Skeletal muscle tissue (tissue), 4 donors: ENCODE data around the gene SLC29A3. TPM values are rescaled to one million over a fixed set of nuclear protein-coding genes. Genes with fewer than 3 reads are reported as not detected.

Experiments
- H3K27ac ChIP-seq: one replicate; pipeline ENCODE4 v1.7.0; 2013; ENCODE audit warnings: mild to moderate bottlenecking, low read depth, low read length, inconsistent platforms
- H3K27me3 ChIP-seq, 3 donors: one replicate each; pipeline ENCODE4 v1.7.0; 2013; ENCODE audit warnings: low read length in 3 of 3; ENCODE audit not compliant: control insufficient read depth in 3 of 3, insufficient read depth in 3 of 3
- H3K36me3 ChIP-seq, 3 donors: one replicate each; pipeline ENCODE4 v1.7.0; 2013; ENCODE audit warnings: low read length in 3 of 3; ENCODE audit not compliant: control insufficient read depth in 3 of 3, insufficient read depth in 3 of 3
- H3K4me1 ChIP-seq, 3 donors: one replicate each; pipeline ENCODE4 v1.7.0; 2013; ENCODE audit warnings: low read length in 3 of 3, mild to moderate bottlenecking in 3 of 3; ENCODE audit not compliant: control insufficient read depth in 3 of 3, insufficient read depth in 3 of 3
- H3K4me3 ChIP-seq, 3 donors: one replicate each; pipeline ENCODE4 v1.7.0; 2013; ENCODE audit warnings: low read length in 3 of 3
- H3K9ac ChIP-seq, 3 donors: one replicate each; pipeline ENCODE4 v1.7.0; 2013; ENCODE audit warnings: low read length in 3 of 3, mild to moderate bottlenecking in 3 of 3, moderate library complexity in 2 of 3, low read depth in 1 of 3
- H3K9me3 ChIP-seq, 3 donors: one replicate each; pipeline ENCODE4 v1.7.0; 2013; ENCODE audit warnings: low read length in 3 of 3; ENCODE audit not compliant: control insufficient read depth in 3 of 3
- total RNA-seq: library from RNA; depleted of rRNA; stranded (reverse); fragments of >200 nt; gene quantifications from one replicate; pipeline ENCODE4 v1.2.3, GENCODE V29; 2014
- donor health status: Osteomylitis.

The SLC29A3 gene
- total RNA-seq, 1 donor from 2014 or later: 1.0 TPM

DNA sequence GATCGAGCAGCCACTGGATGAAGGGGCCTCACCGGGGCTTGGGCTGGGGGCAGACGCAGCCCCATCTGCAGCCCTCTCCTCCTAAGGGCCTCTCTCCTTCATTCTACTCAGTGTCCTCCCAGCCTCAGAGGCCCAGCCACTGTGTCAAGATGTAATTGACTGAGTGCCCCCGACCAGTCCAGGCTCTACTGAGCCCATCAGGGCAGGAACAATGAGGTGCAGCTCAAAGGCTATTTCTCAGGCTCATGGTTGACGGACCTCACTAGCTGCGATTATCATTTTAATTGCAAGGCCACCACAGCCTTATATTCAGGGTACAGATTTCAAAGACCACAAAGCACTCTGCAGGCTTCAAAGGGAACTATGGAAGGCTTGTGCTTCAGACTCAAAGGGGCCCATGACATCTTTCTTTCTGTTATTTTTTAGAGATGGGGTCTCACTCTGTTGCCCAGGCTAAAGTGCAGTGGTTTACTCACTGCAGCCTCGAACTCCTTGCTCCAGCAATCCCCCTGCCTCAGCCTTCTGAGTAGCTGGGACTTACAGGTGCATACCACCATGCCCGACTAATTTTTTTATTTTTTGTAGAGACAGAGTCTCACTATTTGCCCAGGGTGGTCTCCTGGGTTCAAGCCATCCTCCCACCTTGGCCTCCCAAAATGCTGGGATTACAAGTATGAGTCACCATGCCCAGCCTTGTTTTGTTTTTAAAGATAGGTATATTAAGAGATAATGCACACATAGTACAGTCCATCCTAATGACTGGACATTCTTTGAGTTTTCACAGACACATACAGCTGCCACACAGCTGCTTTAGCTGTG lies 23.7 kb downstream of the SLC29A3 start:
- Histone ChIP-seq H3K36me3 (peaks cover 0 to 11% (median 4%) of the 10 kb centered on the region in 3 donors), H3K27me3 (no peaks in the 10 kb centered on the region), H3K9me3 (no peaks in the 10 kb centered on the region), H3K4me1 (no peaks in the 10 kb centered on the region), H3K27ac (no peak overlapping the region), H3K9ac (no peak overlapping the region), H3K4me3 (no peak overlapping the region)

DNA sequence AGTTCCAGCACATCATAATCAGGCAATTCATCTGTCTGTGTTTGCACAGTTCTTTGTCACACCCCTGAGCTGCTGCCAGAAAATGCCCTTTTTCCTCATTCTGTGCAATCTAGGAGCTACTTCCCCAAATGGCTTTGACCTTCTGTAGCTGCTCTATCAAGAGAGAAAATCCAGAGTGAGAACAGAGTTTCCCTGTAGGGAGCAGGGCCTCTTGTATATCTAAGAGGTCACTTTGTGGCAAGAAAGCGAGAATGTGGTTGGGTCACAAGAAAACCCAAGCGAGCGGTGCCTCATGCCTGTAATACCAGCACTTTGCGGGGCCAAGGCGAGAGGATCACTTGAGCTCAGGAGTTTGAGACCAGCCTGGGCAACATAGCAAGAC lies 24.3 kb downstream of the SLC29A3 start:
- peaks cover 0 to 11% (median 4%) of the 10 kb centered on the region in 3 donors for H3K36me3 ChIP-seq
- no peaks in the 10 kb centered on the region for H3K9me3 ChIP-seq
- no peaks in the 10 kb centered on the region for H3K4me1 ChIP-seq
- H3K27ac ChIP-seq: peak overlapping the region; percentile 47
- no peak overlapping the region for H3K4me3 ChIP-seq
- H3K27me3 ChIP-seq: no peaks in the 10 kb centered on the region
- no peak overlapping the region for H3K9ac ChIP-seq

DNA sequence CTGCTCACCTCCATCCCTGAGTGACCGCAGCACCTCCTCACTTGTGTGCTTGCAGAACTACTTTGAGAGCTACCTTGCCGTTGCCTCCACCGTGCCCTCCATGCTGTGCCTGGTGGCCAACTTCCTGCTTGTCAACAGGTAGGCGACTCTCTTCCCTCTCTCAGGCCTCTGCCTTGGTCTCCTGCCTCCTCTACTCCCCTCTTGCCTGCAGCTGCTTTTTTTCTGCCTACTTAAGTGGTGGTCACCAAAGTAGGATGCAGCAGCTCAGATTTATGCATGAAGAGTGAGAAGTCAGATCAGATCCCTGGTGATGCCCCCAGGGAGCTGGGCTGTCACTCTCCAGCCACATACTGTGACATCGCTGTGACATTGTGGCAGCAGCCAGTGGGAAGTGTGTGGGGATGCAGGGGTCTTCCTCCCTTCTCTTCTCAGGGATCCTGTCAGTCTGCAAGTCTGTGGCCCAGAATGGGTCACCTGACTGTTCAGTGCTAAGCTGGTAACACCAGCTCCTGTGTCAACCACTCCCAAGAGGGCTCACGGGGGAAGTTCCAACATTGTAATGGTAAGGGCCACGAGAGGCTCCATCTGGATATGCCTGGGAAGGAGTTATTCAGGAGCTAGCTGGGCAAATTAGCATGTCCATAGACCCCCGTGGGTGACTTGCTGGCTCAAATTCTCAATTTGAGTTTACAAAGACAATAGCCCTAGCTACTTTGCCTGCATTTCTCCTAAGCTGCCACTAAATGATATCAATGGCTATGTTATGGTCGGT lies 25.3 kb downstream of the SLC29A3 start:
- Histone ChIP-seq H3K27ac (peak overlapping the region; percentile 47), H3K36me3 (peaks cover 0 to 6% (median 4%) of the 10 kb centered on the region in 3 donors), H3K4me1 (no peaks in the 10 kb centered on the region), H3K9me3 (no peaks in the 10 kb centered on the region), H3K4me3 (no peak overlapping the region), H3K9ac (no peak overlapping the region), H3K27me3 (no peaks in the 10 kb centered on the region)

DNA sequence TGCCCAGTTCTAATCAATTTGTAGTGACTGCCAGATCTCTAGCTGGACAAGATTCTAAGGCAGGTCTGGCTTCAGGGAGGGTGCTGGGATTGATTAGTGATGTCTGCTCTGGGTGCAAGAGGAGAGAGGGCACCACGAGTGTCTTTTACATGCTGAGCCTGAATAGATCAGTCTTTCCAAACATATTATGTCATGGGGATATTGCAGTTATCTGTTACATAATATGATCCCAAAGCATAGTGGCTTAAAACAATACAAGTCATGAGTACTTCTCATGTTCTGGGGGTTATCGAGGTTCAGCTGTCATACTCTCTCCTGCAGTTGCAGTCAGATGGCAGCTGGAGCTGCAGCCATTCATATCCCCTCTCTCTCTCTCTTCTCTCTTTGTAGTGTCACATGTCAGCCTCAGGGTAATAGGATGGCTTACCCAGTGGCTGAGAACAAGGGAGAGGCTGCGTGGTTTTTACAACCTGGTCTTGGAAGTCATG lies 26.0 kb downstream of the SLC29A3 start:
- Histone ChIP-seq H3K27ac (no peak overlapping the region), H3K36me3 (peaks cover 0 to under 1% (median 0%) of the 10 kb centered on the region in 3 donors), H3K9ac (no peak overlapping the region), H3K9me3 (no peaks in the 10 kb centered on the region), H3K4me3 (no peak overlapping the region), H3K27me3 (no peaks in the 10 kb centered on the region), H3K4me1 (no peaks in the 10 kb centered on the region)

DNA sequence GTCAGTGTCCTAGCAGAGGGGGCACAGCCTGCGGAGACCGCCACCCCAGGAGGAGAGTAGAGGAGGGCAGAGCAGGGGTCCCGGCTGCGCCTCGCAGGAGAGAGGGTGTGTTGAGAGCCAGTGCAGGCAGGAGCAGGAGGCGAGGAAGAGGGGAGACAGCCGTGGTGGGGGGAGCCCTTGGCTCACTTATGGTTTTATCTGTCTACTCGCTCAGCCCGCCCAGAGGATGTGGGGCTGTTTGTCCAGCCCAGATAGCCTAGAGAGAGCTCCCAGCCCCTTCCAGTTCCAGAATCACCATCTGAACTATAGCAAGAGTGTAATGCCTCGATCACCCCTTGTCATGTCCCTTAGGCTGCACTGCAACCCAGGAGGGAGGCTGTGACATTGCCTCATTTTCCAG lies 26.6 kb downstream of the SLC29A3 start:
- no peaks in the 10 kb centered on the region for H3K36me3 ChIP-seq
- H3K9ac ChIP-seq: no peak overlapping the region
- H3K9me3 ChIP-seq: no peaks in the 10 kb centered on the region
- H3K27me3 ChIP-seq: no peaks in the 10 kb centered on the region
- H3K27ac ChIP-seq: no peak overlapping the region
- H3K4me1 ChIP-seq: no peaks in the 10 kb centered on the region
- H3K4me3 ChIP-seq: no peak overlapping the region

DNA sequence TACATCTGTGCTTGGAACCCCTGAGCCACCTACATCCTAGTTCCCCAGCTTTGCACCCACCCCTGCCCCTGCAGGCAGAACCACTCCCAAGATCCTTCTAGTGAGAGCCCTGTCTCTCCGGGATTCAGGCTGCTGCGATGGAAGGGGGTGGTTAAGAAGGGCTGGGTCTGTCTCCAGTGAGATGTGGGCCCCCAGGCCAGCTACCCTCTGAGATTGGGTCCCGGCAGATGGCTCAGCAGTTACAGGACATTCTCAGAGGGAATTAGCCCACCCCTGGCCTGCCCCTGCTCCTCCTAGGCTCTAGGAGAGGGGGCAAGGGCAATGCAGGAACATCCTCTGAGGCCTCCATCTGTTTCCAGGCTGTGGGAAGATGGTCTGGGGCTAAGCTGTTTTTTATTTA lies 27.7 kb downstream of the SLC29A3 start:
- H3K27ac ChIP-seq: no peak overlapping the region
- no peak overlapping the region for H3K4me3 ChIP-seq
- no peaks in the 10 kb centered on the region for H3K36me3 ChIP-seq
- H3K27me3 ChIP-seq: no peaks in the 10 kb centered on the region
- H3K4me1 ChIP-seq: peaks cover 4 to 7% (median 5%) of the 10 kb centered on the region in 3 donors
- H3K9me3 ChIP-seq: no peaks in the 10 kb centered on the region
- H3K9ac ChIP-seq: no peak overlapping the region

DNA sequence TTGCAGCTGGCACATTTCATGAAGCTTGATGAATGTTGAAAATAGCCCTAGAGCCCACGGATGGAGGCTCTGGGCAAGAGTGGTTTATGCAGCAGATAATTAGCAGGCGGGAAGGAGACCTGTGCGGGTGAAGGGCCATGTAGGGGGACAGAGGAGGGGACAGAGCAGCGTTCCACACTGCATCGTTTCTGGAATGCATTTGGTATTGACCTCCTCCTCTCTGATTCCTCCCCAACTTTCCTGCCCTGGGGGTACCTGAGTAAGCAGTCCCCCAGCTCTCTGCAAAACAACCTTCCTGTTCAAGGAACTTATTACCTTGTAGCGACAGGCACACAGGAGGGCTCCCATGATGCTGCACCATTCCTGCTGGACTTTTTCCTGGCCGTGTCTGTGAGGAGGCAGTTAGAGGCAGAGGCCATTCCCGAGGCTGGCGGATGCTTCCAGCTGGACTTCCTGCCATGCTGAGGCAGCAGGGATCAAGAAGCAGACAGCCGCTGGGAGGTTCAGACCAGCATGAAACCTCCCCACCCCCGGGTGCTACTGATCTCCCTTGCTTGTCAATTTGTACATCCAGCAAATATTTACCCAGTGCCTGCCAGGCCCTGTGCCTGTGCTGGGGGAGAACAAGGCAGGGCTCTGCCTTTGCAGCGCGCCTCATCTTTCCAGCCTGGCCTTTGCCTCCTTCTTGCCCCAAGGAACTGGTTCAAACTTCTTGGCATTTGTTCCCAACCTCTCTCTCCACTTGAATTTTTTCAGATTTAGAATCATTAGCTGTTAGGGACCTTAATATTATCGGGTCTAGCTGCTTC lies 28.7 kb downstream of the SLC29A3 start:
- H3K36me3 ChIP-seq: peaks cover 0 to 3% (median 0%) of the 10 kb centered on the region in 3 donors
- no peak overlapping the region for H3K4me3 ChIP-seq
- H3K9me3 ChIP-seq: no peaks in the 10 kb centered on the region
- peaks cover 5 to 13% (median 10%) of the 10 kb centered on the region in 3 donors for H3K4me1 ChIP-seq
- H3K9ac ChIP-seq: no peak overlapping the region
- no peaks in the 10 kb centered on the region for H3K27me3 ChIP-seq
- no peak overlapping the region for H3K27ac ChIP-seq

DNA sequence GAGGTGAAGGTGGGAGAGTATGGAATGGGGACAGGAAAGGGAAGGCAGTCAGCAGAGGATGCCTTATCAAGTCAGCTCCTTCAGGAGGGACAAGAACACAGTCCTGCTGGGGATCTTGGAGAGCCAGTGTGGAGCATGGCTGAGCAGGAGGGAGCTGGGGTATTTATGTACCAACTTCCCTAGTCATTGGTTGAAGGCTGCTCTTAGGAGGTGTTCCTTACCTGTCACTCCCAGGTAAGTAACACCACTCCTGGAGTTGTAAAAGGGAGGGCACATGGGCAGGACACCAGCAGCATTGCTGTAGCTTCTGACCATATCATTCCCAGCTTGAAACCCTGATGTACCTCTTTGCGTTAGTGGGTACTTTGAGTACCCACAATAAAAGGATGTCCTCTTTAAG lies 29.8 kb downstream of the SLC29A3 start:
- H3K9ac ChIP-seq: no peak overlapping the region

DNA sequence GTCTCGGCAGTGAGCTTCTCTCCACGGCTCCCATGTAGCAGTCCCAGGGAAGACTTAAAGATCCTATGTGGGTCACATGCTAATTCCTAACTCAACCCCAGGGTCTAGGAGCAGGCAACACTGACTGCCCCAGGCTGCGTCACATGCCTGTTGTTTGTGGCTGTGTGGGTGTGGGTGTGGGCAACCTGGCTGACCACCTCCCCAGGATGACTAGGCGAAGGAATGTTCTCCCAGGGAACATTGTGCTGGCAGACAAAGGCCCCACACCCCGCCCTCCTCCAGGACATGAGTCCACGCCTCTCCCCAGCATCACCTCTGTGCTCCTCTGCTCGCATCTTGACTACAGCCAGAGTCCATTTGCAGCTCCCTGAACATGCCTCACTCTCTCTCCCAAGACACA lies 30.3 kb downstream of the SLC29A3 start:
- H3K27me3 ChIP-seq: no peaks in the 10 kb centered on the region
- H3K4me1 ChIP-seq: peaks cover 5 to 13% (median 10%) of the 10 kb centered on the region in 3 donors
- no peak overlapping the region for H3K4me3 ChIP-seq
- no peaks in the 10 kb centered on the region for H3K9me3 ChIP-seq
- no peak overlapping the region for H3K9ac ChIP-seq
- H3K36me3 ChIP-seq: peaks cover 0 to 3% (median 0%) of the 10 kb centered on the region in 3 donors
- no peak overlapping the region for H3K27ac ChIP-seq

More for the DNA sequence above, 29.8 kb downstream of the SLC29A3 start:
- Histone ChIP-seq H3K4me1 (peaks cover 5 to 13% (median 10%) of the 10 kb centered on the region in 3 donors), H3K27ac (no peak overlapping the region), H3K36me3 (peaks cover 0 to 3% (median 0%) of the 10 kb centered on the region in 3 donors), H3K4me3 (no peak overlapping the region), H3K9me3 (no peaks in the 10 kb centered on the region), H3K27me3 (no peaks in the 10 kb centered on the region)
